C4-2B (cell line): ENCODE measurements around the gene DNAJC7.
"Not testable (repeated sequence)": the region's sequence is repeated elsewhere in the genome, so short reads cannot be mapped to it uniquely, and the experiment has no call there.

ENCODE experiments used
- CTCF ChIP-seq: fragments of 450-650 bp; conservative IDR thresholded peaks from 2 replicates; pipeline ENCODE4 v1.5.1; 2017; ENCODE audit warnings: mild to moderate bottlenecking
- ZFX ChIP-seq: fragments of 450-650 bp; IDR thresholded peaks from 2 replicates; pipeline ENCODE4 v1.6.1; 2017

GRCh38 chr17:42013740-42014139, 3.5 kb downstream of the DNAJC7 start:
- TF ChIP-seq CTCF, ZFX: not testable (repeated sequence)
